Esophagus squamous epithelium (tissue), 4 donors: ENCODE data around the gene GREB1L.

Source experiments
- POLR2A ChIP-seq, 4 donors: fragments of 450-650 bp; IDR thresholded peaks; one replicate each; pipeline ENCODE4 v1.6.1; 2017; ENCODE audit warnings: antibody characterized with exemption in 4 of 4, mild to moderate bottlenecking in 4 of 4, moderate library complexity in 3 of 4
- TF ChIP-seq, protein P1 (sequence below), 6 experiments: fragments of 450-650 bp in 4 of 6; fragments of 200-600 bp in 2 of 6; sonication (generic) in 2 of 6; IDR thresholded peaks; one replicate each; pipeline ENCODE4 v1.5.1; 2016 to 2019; ENCODE audit warnings: antibody characterized with exemption in 6 of 6, mild to moderate bottlenecking in 4 of 6, moderate library complexity in 4 of 6

DNA sequence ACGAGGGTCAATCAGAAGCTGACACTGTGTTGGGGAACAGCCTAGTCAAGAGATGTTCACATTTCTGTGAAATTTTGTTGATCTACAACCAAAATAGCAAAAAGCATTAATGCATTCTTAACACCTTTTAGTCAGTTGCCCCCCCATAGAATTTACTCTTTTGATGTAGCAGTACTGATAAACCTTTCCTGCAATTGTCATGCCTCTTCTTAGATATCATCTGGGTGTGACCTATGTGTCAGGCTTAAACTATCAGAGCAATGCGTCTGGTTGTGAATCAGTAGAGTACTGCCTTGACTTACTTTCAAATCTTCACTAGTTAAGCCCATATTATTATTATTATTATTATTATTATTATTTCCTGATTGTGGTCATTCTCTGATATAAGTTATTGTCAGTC is 61.9 kb downstream of the GREB1L start:
- no peak for TF ChIP-seq POLR2A (IDR thresholded peaks at IDR 0.05)
- TF ChIP-seq, protein P1, sequence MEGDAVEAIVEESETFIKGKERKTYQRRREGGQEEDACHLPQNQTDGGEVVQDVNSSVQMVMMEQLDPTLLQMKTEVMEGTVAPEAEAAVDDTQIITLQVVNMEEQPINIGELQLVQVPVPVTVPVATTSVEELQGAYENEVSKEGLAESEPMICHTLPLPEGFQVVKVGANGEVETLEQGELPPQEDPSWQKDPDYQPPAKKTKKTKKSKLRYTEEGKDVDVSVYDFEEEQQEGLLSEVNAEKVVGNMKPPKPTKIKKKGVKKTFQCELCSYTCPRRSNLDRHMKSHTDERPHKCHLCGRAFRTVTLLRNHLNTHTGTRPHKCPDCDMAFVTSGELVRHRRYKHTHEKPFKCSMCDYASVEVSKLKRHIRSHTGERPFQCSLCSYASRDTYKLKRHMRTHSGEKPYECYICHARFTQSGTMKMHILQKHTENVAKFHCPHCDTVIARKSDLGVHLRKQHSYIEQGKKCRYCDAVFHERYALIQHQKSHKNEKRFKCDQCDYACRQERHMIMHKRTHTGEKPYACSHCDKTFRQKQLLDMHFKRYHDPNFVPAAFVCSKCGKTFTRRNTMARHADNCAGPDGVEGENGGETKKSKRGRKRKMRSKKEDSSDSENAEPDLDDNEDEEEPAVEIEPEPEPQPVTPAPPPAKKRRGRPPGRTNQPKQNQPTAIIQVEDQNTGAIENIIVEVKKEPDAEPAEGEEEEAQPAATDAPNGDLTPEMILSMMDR (IDR thresholded peaks at IDR 0.05) = no peak
